ENCODE results near the gene IFIH1.

DNA sequence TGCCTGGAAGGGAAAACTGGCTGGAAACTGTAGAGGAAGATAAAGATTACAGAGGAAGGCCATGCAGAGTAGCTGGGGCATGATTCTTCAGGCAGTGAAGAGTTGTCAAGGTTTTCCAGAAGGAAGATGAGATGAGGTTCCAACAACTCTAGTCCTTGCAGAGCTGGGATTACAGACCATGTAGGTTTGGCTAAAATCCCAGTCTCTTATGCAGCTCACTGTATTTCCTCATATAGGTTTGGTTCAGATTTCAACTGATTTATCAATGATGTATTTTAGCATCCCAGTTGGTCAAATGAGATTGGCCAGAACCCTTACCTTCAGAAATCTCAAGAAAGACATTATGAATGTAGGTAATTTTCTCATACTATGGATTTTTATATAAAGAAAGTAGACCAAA lies 91.6 kb downstream of the IFIH1 start:
- TF ChIP-seq CTCF (IDR thresholded peaks at IDR 0.05) (no peak), ZFX (IDR thresholded peaks at IDR 0.05; ENCODE audit: borderline replicate concordance) (no peak)
